GM12873 (cell line): ENCODE measurements around the gene MED29.

Source experiments
- TF ChIP-seq, protein P1 (sequence below): IDR thresholded peaks from 2 replicates; pipeline ENCODE4 v1.5.1; 2012; ENCODE audit warnings: low read depth, mild to moderate bottlenecking, moderate library complexity, low read length, control low read depth; ENCODE audit not compliant: insufficient read depth; ENCODE audit errors: missing control alignments

MED29 gene

DNA sequence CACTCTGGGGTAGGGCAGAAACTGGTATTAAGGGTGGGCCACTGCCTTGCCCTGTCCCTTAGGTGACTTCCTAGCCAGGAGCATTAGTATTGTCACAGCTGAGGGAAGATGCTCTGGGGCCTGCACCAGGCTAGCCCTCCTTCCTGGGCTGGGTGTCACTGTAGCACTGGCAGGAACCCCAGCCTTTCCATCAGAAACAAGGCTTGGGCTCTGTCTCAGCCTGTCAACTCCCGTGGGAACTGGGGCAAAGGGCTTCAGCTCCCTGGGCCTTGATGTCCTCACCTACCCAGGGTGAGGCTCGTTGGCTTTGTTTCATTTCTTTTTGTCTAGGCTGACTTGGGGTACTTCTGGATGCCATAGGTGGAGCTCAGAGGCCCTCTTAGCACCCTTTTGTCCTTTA is 18.2 kb upstream of the MED29 start:
- TF ChIP-seq, protein P1, sequence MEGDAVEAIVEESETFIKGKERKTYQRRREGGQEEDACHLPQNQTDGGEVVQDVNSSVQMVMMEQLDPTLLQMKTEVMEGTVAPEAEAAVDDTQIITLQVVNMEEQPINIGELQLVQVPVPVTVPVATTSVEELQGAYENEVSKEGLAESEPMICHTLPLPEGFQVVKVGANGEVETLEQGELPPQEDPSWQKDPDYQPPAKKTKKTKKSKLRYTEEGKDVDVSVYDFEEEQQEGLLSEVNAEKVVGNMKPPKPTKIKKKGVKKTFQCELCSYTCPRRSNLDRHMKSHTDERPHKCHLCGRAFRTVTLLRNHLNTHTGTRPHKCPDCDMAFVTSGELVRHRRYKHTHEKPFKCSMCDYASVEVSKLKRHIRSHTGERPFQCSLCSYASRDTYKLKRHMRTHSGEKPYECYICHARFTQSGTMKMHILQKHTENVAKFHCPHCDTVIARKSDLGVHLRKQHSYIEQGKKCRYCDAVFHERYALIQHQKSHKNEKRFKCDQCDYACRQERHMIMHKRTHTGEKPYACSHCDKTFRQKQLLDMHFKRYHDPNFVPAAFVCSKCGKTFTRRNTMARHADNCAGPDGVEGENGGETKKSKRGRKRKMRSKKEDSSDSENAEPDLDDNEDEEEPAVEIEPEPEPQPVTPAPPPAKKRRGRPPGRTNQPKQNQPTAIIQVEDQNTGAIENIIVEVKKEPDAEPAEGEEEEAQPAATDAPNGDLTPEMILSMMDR: no peak

DNA sequence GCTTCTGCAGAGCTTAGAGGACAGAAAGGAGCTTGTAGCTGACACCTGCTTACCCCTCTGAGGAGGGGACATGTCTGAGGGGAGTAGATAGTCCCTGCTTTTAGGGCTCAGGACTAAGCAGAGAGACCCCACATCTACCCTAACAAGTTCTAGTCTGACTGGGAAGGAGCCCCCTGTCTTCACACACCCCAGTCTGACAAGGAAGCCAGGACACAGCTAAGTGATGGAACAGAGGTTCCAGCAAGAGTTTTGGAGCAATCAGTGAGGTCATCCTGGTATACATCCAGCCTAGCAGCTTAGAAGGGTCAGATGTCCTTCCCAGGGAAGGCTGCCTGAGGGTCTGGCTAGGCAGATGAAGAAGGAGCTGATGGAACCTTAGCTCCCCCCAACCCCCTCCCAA is 15.2 kb upstream of the MED29 start:
- TF ChIP-seq, protein P1: no peak

DNA sequence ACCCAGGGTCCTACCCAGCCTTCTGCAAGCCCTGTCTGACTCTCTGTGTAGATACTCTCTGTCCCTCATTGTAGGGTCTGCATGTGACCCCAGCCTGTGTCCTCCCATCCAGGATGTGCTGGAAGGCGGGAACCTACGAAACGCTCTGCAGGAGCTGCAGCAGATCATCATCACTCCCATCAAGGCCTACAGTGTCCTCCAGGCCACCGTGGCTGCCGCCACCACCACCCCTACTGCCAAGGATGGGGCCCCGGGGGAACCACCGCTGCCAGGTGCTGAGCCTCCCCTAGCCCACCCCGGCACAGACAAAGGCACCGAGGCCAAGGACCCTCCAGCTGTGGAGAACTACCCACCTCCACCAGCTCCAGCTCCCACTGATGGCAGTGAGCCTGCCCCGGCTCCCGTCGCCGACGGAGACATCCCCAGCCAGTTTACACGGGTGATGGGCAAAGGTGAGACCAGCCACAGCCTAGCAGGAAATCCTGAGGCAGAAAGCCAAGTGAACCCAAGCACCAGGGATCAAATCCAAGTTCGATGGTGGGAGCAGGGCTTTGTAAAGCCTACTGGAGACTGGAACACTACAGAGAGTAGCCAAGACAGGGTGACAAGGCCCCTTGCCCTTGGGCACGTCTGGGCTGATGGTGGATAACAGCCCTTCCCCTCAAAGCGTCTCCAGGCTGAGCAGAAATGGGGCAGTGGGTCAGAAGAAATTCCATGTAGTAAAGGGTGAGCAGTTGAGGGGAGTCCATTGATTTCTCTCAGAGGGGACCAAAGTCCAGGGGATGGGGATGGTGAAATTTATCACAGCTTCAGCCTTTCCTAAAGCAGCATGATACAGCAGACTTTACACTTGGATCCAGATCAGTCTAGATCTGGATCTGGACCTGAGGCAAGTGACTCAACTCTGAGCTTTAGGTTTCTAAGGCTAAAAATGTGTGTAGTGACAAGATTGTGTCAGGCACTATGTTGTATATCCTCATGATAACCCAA is 13.5 kb upstream of the MED29 start:
- TF ChIP-seq, protein P1: no peak

DNA sequence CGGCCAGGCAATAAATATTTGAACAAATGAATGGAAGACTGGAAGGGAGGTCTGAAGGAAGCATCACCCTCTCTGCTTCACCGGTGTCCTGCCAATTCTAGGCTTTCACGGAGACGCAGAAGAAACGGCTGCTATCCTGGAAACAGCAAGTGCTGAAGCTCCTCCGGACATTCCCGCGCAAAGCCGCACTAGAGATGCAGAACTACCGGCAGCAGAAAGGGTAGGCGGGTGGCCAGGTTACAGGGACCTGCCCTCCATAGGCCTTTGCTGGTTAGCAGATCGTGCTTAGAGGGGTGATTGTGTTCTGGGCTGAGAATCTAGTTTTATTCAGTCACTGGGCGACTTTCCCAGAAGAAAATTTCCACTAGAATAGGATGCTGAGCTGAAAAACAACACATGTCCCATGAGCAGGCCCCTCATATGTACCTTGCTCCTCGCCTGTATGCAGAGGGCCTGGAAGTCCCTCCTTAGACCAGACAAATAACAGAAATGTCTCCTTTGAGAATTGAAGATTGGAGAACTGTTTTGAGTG is 11.2 kb upstream of the MED29 start:
- TF ChIP-seq, protein P1: no peak

DNA sequence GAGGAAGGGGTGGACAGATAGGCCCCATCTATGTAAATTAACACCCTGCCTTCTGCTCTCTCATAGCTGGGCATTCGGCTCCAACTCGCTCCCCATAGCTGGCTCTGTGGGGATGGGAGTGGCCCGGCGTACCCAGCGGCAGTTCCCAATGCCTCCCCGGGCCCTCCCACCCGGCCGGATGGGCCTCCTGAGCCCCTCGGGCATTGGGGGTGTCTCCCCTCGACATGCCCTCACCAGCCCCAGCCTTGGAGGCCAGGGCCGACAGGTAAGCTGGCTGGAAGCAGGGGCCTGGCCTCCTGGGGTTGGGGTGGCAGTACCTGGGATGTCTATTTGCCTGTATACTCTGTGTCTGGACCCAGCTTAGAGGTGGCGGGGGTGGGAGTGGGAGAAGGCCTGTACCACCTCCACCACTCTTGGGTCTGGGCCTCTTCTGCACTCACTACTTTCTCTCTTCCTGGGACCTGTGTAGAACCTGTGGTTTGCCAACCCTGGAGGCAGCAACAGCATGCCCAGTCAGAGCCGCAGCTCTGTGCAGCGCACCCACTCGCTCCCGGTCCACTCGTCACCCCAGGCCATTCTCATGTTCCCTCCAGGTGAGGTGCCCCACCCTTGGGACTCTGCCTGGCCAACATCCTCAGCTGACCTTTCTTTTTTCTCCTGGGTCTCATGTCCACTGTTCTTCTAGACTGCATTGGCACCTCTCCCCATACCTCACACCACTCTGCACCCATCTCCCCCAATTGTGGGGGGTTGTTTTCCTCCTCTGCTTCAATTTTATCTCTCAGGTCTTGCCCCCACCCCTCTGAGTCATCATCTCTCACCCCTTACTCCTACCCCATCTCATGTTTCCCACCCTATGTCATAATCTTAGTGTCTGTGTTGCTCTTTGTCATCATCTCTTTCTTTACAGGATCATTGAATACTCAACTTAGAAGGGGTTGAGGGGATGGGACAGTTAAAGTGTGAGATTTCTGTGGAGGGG is 10.4 kb upstream of the MED29 start:
- TF ChIP-seq, protein P1: no peak

DNA sequence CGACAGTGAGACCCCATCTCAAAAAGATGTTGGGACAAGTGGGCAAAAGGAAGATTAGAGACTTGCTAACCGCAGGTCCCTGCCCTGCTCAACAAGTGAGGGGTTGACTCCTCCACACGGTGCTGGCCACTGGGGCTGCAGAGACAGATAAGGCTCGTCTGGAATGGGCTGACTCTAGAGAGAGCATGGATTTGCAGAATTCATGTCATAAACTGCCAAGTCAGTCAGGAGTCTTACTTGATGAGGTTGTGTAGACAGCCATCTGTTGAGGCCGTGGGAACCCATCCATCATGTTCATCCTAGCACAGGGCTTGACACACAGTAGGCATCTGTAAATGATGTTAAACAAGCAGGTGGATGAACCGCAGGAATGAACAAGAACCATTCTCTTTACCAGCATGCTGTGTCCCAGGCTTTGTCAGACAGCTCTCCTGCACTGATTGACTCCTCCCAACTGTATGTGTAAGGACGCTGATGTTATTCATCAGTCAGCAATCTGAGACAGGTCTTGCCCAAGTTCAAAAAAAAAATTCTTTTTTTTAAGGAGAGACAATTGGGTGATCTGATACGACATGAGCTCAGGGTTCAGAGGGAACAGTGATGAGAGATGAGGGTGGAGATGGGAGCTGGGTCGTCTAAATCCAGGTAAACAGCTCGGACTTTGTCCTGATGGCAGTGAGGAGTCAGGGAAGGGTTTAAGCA is 9.1 kb upstream of the MED29 start:
- TF ChIP-seq, protein P1: no peak
